Pancreas (tissue), 10 donors: ENCODE measurements around the gene EVC2. TPM values are rescaled to one million over a fixed set of nuclear protein-coding genes. Genes with fewer than 3 reads are reported as not detected.

Experiments used
- ATAC-seq, 4 donors: fragments of 200-7000 bp; cut with Tn5 transposase; one replicate each; pipeline versions ENCODE4 v1.8.0 to v1.9.1; 2020; ENCODE audit warnings: mild to moderate bottlenecking in 4 of 4, moderate library complexity in 4 of 4
- DNase-seq, 6 donors: peaks; one replicate each; pipeline ENCODE4 v3.0.0-alpha.2; 2020
- FAIRE-seq: peaks from 2 replicates; lab custom pipeline; 2012; peaks lifted over from hg19 to GRCh38; lab: Jason Lieb, UNC
- H3K27ac ChIP-seq, 4 donors: fragments of 200-600 bp; sonication (generic); 1 replicate in 3 of 4; 2 replicates in 1 of 4; pipeline versions ENCODE4 v1.5.0 to v1.8.0; 2020
- H3K27me3 ChIP-seq, 4 donors: fragments of 200-600 bp; one replicate each; pipeline ENCODE4 v1.8.0; 2021
- H3K36me3 ChIP-seq, 3 donors: fragments of 200-600 bp; sonication (generic) in 1 of 3; one replicate each; pipeline versions ENCODE4 v1.5.0 to v1.8.0; 2020 to 2021
- H3K4me1 ChIP-seq, 3 donors: fragments of 200-600 bp; one replicate each; pipeline ENCODE4 v1.8.0; 2021
- H3K4me3 ChIP-seq, 4 donors: fragments of 200-600 bp; sonication (generic) in 2 of 4; one replicate each; pipeline versions ENCODE4 v1.5.0 to v1.8.0; 2020 to 2021
- H3K9me3 ChIP-seq, 4 donors: fragments of 200-600 bp; one replicate each; pipeline ENCODE4 v1.8.0; 2021
- WGBS, 2 donors: extraction: QIAGEN DNeasy Blood & Tissue Kit; methylation state at CpG; one replicate each; pipeline ENCODE4 v1.1.7; 2013; 5-methylcytosine and 5-hydroxymethylcytosine counted together
- intact Hi-C, 3 donors: fragments of 100-400 bp; cut with DNase I; formaldehyde crosslinking; loops; one replicate each; pipeline versions ENCODE4 v1.11.1 to v1.14.2; 2022
- polyA plus RNA-seq, 2 donors: library from polyadenylated mRNA; stranded (reverse); fragments of 200-250 nt; gene quantifications; one replicate each; pipeline ENCODE4 v1.2.3, GENCODE V29; 2013
- total RNA-seq, 6 donors: library from RNA; stranded (reverse); fragmentation: NEBNext Ultra II Directional in 4 of 6; extraction: Animal tissue kit (Norgen Biotek cat#: 25700) in 4 of 6; gene quantifications; one replicate each; pipeline versions ENCODE4 v1.2.1 to v1.2.4, GENCODE V29; 2021 to 2023
- TF ChIP-seq, protein P1 (sequence below), 4 donors: fragments of 200-600 bp; sonication (generic) in 3 of 4; IDR thresholded peaks; one replicate each; pipeline versions ENCODE4 v1.5.0 to v1.8.0; 2021; ENCODE audit warnings: antibody characterized with exemption in 4 of 4
- donor health status: healthy with polysubstance abuse.
- donor health status: DM: no; HTN: no; CAD: no; lungs with moderate emphysema.
- donor health status: DM: no; HTN: no; CAD: no.
- donor health status: control.
- donor health status: control.
- donor health status: Bipolar disorder and iron deficiency.
- donor health status: DM: yes; HTN: yes; CAD: no.
- donor health status: DM: no; HTN: no; CAD: no.
- donor health status: DM: no; HTN: no; CAD: no.
- donor health status: DM: yes; HTN: yes; CAD: no.

Gene EVC2
- total and polyA plus RNA-seq, 8 donors, result 1.2 to 4.2 (median 1.9) TPM

GRCh38 chr4:5710065-5710960 is 2.0 kb upstream of the EVC2 start:
- Histone ChIP-seq H3K36me3 (no peaks in the 10 kb centered on the region), H3K4me1 (peaks cover 0 to 7% (median 0%) of the 10 kb centered on the region in 3 donors), H3K27ac (peak overlapping the region in 2 of 4 donors; percentile 33 to 57), H3K27me3 (no peaks in the 10 kb centered on the region), H3K4me3 (peak overlapping the region; percentile 20 to 55 (median 41)), H3K9me3 (no peaks in the 10 kb centered on the region)
- ATAC-seq (peak in 3 of 4 donors; percentile 24 to 36 (median 30)), FAIRE-seq (no peak), DNase-seq (no peak)
- TF ChIP-seq, protein P1, sequence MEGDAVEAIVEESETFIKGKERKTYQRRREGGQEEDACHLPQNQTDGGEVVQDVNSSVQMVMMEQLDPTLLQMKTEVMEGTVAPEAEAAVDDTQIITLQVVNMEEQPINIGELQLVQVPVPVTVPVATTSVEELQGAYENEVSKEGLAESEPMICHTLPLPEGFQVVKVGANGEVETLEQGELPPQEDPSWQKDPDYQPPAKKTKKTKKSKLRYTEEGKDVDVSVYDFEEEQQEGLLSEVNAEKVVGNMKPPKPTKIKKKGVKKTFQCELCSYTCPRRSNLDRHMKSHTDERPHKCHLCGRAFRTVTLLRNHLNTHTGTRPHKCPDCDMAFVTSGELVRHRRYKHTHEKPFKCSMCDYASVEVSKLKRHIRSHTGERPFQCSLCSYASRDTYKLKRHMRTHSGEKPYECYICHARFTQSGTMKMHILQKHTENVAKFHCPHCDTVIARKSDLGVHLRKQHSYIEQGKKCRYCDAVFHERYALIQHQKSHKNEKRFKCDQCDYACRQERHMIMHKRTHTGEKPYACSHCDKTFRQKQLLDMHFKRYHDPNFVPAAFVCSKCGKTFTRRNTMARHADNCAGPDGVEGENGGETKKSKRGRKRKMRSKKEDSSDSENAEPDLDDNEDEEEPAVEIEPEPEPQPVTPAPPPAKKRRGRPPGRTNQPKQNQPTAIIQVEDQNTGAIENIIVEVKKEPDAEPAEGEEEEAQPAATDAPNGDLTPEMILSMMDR (IDR thresholded peaks at IDR 0.05), result no peak
- intact Hi-C loops, result no loop called here
- 13 to 14% methylated on average over 13 of the region's 13 CpGs for WGBS, 2 donors

DNA sequence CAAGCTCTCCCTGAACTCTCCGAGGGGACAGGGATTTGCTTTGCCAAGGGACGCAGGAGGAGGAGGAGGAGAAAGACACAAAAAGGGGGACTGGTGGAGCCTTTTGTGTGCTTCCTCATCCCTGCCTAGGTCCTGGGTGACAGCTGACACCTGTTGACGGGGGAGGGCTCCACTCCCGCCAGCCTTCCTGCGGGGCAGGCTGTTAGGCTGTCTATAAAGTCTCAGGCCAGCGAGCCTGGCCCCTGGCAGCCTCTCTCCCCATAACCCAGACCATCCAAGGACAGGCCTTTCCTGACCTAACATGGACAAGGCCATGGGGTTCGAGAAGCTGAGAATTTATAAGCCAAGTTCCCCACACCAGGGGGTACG is 832 bp upstream of the EVC2 start:
- 60 to 61% methylated on average over 6 to 8 of the region's 8 CpGs for WGBS, 2 donors
- Histone ChIP-seq H3K36me3 (no peaks in the 10 kb centered on the region), H3K4me1 (peaks cover 0 to 7% (median 0%) of the 10 kb centered on the region in 3 donors), H3K4me3 (peak overlapping the region in 1 of 4 donors; percentile 71), H3K9me3 (no peaks in the 10 kb centered on the region), H3K27ac (peak overlapping the region in 3 of 4 donors; percentile 39 to 65 (median 64)), H3K27me3 (no peaks in the 10 kb centered on the region)
- TF ChIP-seq, protein P1 (IDR thresholded peaks at IDR 0.05), result no peak
- no peak for DNase-seq
- FAIRE-seq, result no peak
- ATAC-seq, result no peak
- intact Hi-C loops, result no loop called here

DNA sequence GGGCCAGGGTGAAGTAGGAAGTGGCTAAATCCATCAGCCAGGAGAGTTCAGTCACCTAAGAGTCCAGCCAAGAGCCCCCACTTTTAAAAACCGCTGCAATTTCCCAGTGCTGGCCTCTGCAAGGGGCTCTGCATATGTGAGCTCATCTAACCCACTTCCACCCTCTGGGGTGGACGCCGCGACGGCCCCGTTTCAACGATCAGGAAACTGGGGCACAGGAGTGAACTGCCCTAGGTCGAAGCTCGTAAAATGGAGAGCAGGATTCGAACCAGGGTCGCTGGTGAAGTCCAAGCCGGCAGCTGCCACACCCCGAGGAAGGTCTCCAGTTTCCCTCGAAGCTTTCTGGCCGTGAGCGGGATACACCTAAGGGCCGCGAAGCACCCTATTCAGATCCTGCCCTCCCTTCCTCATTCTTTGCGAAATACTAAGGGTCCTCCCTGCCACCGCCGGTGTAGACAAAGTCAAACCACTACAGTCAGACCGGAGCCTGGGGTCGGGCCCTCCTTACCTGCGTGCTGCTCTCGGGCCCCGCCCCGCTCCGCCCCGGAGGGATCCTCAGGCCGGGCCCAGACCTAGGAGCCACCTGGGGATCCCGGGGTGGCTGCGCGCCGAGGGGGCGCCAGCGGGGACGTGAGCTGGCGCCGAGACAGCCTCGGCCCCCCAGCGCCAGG is 446 bp downstream of the EVC2 start:
- Histone ChIP-seq H3K36me3 (no peaks in the 10 kb centered on the region), H3K4me3 (peak overlapping the region; percentile 35 to 71 (median 65)), H3K9me3 (no peaks in the 10 kb centered on the region), H3K4me1 (peaks cover 0 to 7% (median 0%) of the 10 kb centered on the region in 3 donors), H3K27me3 (no peaks in the 10 kb centered on the region), H3K27ac (peak overlapping the region; percentile 17 to 65 (median 52))
- intact Hi-C loops, result no loop called here
- TF ChIP-seq, protein P1 (IDR thresholded peaks at IDR 0.05), result no peak
- FAIRE-seq, result no peak
- 7 to 9% methylated on average over 25 to 41 of the region's 41 CpGs for WGBS, 2 donors
- DNase-seq, result peak in 1 of 6 donors; percentile 9
- ATAC-seq, result peak; percentile 24 to 43 (median 40)

DNA sequence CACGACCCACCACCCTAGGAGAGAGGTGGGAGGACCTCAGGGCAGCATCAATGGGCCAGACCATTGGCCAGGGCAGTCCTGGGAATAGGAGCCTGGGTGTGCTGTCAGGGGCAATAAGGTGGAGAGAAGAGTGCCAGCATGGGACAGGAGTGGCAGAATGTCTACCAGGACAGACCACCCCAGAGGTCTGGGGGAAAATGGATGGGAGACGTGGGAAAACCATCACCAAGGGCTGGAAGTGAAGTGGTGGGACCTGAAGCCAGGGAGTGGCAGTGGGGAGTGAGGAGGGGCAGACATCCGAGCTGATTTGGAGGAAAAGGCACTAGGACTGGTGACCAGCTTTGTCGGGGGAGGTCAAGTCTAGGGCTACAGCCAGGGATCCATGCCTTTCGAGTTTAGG is 993 bp downstream of the EVC2 start:
- H3K9me3 ChIP-seq, result no peaks in the 10 kb centered on the region
- peak overlapping the region in 2 of 4 donors; percentile 60 to 71 for H3K4me3 ChIP-seq
- FAIRE-seq (no peak), DNase-seq (no peak), ATAC-seq (no peak)
- H3K27me3 ChIP-seq, result no peaks in the 10 kb centered on the region
- 52 to 55% methylated on average over 5 of the region's 5 CpGs for WGBS, 2 donors
- H3K4me1 ChIP-seq, result peaks cover 0 to 7% (median 0%) of the 10 kb centered on the region in 3 donors
- H3K36me3 ChIP-seq, result no peaks in the 10 kb centered on the region
- TF ChIP-seq, protein P1 (IDR thresholded peaks at IDR 0.05), result no peak
- H3K27ac ChIP-seq, result no peak overlapping the region
- intact Hi-C loops, result no loop called here
